HG02840 (cell line): ENCODE results near the gene AARS2.

Experiments
- ATAC-seq: cut with Tn5 transposase; IDR thresholded peaks from one replicate; pipeline ENCODE4 v1.9.1; 2021; ENCODE audit warnings: mild to moderate bottlenecking, moderate library complexity, moderate number of reproducible peaks; ENCODE audit not compliant: unreplicated experiment, low FRiP score

The AARS2 gene

GRCh38 chr6:44278774-44279697, 34.1 kb downstream of the AARS2 start:
- ATAC-seq: no peak

- no peak for ATAC-seq
These were observed 34.8 kb downstream of the AARS2 start for GRCh38 chr6:44278315-44278714.

DNA sequence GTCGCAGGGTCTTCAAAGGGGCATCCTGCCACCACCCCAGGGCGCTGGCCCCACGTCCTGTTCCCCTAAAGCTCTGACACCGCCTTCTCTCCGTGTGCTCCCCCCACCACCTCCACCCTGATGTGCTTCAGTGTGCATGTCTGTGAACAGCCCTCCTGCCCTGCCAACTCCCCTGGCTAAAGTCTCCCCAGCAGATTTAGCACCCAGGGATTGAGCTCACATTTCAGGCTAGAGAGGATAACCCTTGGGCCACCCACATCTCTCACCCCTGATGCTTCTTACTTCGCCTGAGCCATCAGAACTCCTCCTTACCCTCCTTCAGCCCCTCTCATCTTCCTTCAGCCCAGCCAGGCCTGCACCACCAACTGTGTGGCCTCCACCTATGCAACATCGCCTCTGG, 35.4 kb downstream of the AARS2 start:
- no peak for ATAC-seq

DNA sequence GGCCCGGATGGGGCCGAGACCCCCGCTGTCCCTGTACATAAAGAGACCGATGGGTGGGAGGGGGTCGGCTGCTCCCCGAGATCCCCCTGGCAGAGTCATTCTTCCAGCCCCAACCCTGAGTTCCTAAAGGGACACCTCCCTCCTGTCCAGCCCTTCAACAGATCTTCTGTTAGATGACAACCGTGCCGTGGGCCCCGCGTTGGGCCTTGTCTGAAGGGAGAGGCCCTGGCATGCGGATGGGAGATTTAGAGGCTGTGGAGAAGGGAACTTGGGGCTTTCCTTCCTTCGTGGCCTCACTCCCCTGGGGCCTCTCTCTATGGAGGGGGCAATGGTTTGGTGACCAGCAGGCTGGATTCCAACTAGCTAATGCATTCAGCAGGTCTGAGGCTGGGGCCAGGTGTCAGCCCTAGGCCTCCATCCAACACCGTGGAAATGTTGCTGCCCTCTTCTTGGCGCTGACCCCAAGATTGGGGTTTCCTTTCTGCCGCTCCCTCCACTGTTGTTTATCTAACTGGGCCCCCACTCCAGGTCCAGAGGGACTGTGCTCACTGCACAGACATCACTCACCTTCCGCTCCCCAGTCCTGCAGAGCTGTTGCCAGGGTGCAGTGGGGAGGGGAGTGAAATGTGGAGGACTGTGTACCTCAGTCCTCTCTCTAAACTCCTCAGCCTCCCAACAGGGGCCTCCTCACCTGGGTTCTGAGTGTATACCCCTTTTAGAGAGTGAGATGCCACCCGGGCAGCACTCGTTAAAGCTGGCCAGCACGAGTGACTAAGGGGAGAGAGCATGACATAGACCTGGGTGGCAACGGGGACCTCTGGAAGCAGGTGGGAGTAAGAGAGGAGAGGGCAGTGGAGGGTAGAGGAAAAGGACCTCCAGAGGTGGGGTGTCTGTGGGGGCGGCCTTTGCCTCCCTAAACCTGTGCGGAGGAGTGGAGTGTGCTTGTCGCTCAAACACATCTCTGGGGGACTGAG, 36.2 kb downstream of the AARS2 start:
- no peak for ATAC-seq

DNA sequence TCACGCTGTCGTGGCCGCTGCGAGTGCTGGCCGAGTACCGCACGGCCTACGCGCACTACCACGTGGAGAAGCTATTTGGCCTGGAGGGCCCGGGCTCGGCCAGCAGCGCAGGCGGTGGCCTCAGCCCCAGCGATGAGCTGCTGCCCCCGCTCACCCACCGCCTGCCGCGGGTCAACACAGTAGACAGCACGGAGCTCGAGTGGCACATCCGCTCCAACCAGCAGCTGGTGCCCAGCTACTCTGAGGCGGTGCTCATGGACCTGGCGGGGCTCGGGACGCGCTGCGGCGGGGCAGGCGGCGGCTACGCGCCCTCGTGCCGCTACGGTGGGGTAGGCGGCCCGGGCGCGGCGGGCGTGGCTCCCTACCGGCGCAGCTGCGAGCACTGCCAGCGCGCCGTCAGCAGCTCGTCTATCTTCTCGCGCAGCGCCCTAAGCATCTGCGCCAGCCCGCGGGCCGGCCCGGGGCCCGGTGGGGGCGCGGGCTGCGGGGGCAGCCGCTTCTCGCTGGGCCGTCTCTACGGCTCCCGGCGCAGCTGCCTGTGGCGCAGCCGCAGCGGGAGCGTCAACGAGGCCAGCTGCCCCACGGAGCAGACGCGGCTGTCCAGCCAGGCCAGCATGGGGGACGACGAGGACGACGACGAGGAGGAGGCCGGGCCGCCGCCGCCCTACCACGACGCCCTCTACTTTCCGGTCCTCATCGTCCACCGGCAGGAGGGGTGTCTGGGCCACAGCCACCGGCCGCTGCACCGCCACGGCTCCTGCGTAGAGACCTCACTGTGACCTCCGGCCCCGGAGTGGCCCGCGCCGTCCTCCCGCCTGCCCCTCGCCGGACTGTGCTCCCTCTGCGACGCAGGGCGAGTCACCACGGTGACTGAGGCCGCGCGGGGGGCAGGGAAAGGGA, 37.1 kb downstream of the AARS2 start:
- no peak for ATAC-seq

DNA sequence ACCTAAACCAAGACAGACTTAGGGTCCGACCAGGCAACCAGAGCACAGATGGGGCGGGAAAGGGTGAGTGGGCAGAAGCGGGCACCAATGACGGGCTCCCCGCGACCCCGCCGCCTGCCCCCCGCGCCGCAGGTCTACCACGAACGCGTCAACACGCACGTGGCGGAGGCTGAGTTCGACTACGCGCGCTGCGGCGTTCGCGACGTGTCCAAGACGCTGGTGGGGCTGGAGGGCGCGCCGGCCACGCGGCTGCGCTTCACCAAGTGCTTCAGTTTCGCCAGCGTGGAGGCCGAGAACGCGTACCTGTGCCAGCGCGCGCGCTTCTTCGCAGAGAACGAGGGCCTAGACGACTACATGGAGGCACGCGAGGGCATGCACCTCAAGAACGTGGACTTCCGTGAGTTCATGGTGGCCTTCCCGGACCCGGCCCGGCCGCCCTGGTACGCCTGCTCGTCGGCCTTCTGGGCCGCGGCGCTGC, 37.8 kb downstream of the AARS2 start:
- no peak for ATAC-seq

- no peak for ATAC-seq
These were observed 39.5 kb downstream of the AARS2 start for GRCh38 chr6:44273617-44274016.

DNA sequence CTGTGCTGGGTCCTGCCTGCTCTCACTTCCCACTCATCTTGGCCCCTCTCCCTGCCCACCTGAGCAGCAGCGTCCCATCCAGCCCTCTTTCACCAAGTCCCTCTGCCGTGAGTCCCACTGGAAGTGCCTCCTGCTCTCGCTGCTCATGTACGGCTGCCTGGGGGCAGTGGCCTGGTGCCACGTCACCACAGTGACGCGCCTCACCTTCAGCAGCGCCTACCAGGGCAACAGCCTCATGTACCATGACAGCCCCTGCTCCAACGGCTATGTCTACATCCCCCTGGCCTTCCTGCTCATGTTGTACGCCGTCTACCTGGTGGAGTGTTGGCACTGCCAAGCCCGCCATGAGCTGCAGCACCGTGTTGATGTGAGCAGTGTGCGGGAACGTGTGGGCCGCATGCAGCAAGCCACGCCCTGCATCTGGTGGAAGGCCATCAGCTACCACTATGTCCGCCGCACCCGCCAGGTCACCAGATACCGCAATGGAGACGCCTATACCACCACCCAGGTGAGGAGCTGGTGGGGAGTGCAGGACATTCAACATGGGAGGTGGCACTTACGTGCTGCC, 40.1 kb downstream of the AARS2 start:
- no peak for ATAC-seq

- no peak for ATAC-seq
These were observed 40.6 kb downstream of the AARS2 start for GRCh38 chr6:44272529-44272928.

- ATAC-seq: no peak
These were observed 41.2 kb downstream of the AARS2 start for GRCh38 chr6:44271914-44272313.

DNA sequence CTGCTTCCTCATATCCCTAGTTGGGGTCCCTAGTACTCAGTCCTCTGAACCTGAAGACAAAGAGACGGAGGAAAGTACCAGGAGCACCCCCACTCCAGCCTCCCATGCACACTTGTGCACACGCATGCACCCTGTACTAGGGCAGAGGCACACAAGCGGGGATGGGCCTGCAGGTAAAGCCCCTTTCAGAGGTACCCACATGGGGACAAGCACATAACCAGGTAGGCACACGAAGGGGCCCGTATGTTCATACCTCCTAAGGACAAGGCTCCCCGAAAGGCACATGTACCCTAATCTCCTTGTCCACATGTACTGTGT, 41.8 kb downstream of the AARS2 start:
- ATAC-seq: no peak

GRCh38 chr6:44270526-44271405, 42.4 kb downstream of the AARS2 start:
- ATAC-seq: no peak

DNA sequence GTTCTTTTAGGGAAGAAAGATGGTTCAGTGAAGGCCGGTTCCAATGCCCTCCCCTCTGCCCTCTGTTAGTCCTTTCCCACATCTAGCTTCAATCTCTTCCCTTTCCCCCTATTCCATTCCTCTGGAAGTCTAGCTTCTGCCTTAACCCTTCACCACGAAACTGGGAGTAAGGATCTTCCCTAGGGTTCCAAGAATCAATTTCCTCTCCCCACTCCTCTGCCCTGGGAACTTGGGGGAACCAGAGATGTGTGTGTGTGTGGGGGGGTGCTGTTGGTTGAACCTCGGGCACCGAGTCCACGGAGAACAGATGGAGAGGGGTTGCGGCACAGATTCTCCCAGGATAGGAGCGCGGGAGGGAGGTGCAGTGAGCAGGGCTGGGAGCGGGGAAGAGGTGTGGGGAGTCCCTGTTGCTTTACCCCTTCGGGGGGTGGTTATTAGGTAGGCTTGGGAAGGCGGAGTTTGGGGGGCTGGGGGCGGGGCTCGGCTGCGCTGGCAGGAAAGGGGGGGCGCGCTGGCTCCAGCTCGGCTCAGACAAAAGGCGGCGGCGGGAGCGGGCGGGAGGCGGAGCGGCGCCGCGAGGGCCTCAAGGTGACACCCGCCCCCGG, 43.1 kb downstream of the AARS2 start, which contains the start of gene TMEM151B:
Gene TMEM151B, plus strand, starts transcription at position 530 of the 605 bp plus-strand sequence. CDS start 293 bp downstream, outside the sequence.
- ATAC-seq: no peak

- no peak for ATAC-seq
These were observed 43.8 kb downstream of the AARS2 start for GRCh38 chr6:44269178-44269920.

GRCh38 chr6:44268095-44268628, 45.0 kb downstream of the AARS2 start:
- ATAC-seq: no peak

DNA sequence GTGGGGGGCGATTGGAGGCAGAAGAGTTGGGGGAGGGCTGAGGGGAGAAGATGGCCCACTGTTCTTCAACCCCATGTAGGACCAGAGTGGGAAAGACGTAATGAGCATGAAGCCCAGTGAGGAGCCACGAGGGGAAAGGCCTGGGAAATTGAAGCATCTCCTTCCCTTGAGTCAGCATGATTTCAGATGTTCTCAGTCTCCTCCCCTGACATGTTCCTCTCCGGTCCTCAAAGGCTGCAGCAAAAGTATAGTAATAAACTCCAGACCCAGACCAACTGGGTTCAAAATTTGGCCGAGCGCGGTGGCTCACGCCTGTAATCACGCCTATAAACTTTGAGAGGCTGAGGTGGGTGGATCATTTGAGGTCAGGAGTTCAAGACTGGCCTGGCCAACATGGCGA, 45.9 kb downstream of the AARS2 start:
- no peak for ATAC-seq

DNA sequence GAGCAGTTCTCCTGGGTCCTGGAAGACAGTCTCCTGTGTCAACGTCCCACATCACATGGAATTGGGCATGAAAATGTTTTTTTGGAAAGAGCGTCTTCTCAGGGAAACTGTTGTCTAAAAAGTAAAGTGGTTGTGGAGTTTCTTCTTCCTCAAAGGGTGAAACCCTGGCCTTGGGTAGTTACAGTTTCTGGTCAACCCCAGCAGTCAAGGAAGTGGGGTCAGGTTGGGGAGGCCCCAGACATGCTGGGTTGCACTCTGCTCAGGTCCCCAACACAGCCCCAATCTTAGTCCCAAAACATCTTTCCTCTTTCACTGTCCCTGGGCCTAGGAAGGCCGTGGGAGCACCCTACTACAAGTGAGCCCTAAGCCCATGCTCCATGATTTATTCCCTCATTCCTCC, 46.8 kb downstream of the AARS2 start:
- ATAC-seq: no peak
